GM23338 (cell line): ENCODE measurements around the gene STAT4. TPM values are rescaled to one million over a fixed set of nuclear protein-coding genes. Genes with fewer than 3 reads are reported as not detected.
A peak's percentile ranks its signal among the peaks of the same experiment; 100 is the strongest.

Experiments used
- ATAC-seq: fragments of 200-7000 bp; cut with Tn5 transposase; 3 replicates; pipeline ENCODE4 v1.9.1; 2020
- DNase-seq: peaks from one replicate; pipeline ENCODE4 v3.0.0-alpha.2; 2015; ENCODE audit warnings: low spot score
- H2AFZ ChIP-seq: fragments of 200-600 bp; sonication (generic); 2 replicates; pipeline ENCODE4 v1.8.0; 2016; ENCODE audit warnings: antibody characterized with exemption, mild to moderate bottlenecking, moderate library complexity
- H3F3A ChIP-seq: fragments of 200-600 bp; sonication (generic); replicated peaks from 2 replicates; pipeline ENCODE4 v1.8.0; 2017; ENCODE audit warnings: antibody characterized with exemption, mixed run types, low read depth
- H3K27ac ChIP-seq: fragments of 200-600 bp; sonication (generic); 2 replicates; pipeline ENCODE4 v1.6.1; 2016; ENCODE audit warnings: low read depth
- H3K27me3 ChIP-seq: fragments of 200-600 bp; sonication (generic); 2 replicates; pipeline ENCODE4 v1.8.0; 2016; ENCODE audit warnings: mild to moderate bottlenecking, mixed run types, moderate library complexity; ENCODE audit not compliant: insufficient read depth
- H3K36me3 ChIP-seq: fragments of 200-600 bp; sonication (generic); 2 replicates; pipeline ENCODE4 v1.8.0; 2016; ENCODE audit warnings: mild to moderate bottlenecking; ENCODE audit not compliant: insufficient read depth
- H3K4me1 ChIP-seq: fragments of 200-600 bp; sonication (generic); 2 replicates; pipeline ENCODE4 v1.8.0; 2016; ENCODE audit warnings: mild to moderate bottlenecking, moderate library complexity; ENCODE audit not compliant: insufficient read depth
- H3K4me2 ChIP-seq: fragments of 200-600 bp; sonication (generic); 2 replicates; pipeline ENCODE4 v1.7.1; 2017; ENCODE audit warnings: mixed run types
- H3K4me3 ChIP-seq: fragments of 200-600 bp; sonication (generic); 2 replicates; pipeline ENCODE4 v1.6.1; 2016; ENCODE audit warnings: mixed run types
- H3K79me2 ChIP-seq: fragments of 200-600 bp; sonication (generic); replicated peaks from 2 replicates; pipeline ENCODE4 v1.8.0; 2017; ENCODE audit warnings: mild to moderate bottlenecking; ENCODE audit not compliant: insufficient read depth
- H3K9me2 ChIP-seq: fragments of 200-600 bp; sonication (generic); 2 replicates; pipeline ENCODE4 v1.8.0; 2017; ENCODE audit not compliant: insufficient read depth
- H4K20me1 ChIP-seq: fragments of 200-600 bp; sonication (generic); replicated peaks from 2 replicates; pipeline ENCODE4 v1.8.0; 2017; ENCODE audit warnings: mild to moderate bottlenecking; ENCODE audit not compliant: insufficient read depth
- H3K27ac Mint-ChIP-seq: 2 replicates; pipeline ENCODE4 v1.8.0; 2020; ENCODE audit warnings: inconsistent platforms, mild to moderate bottlenecking, moderate library complexity, mixed read lengths
- H3K27me3 Mint-ChIP-seq: 3 replicates; pipeline ENCODE4 v1.8.0; 2022; ENCODE audit warnings: low read depth, mild to moderate bottlenecking, moderate library complexity, mixed read lengths, inconsistent platforms; ENCODE audit not compliant: insufficient read depth, poor library complexity
- H3K36me3 Mint-ChIP-seq: 3 replicates; pipeline ENCODE4 v1.8.0; 2021; ENCODE audit warnings: low read depth, mild to moderate bottlenecking, inconsistent platforms, moderate library complexity, mixed read lengths
- H3K4me1 Mint-ChIP-seq: 3 replicates; pipeline ENCODE4 v1.8.0; 2020; ENCODE audit warnings: mild to moderate bottlenecking, inconsistent platforms, mixed read lengths
- H3K4me3 Mint-ChIP-seq: 3 replicates; pipeline ENCODE4 v1.8.0; 2021; ENCODE audit warnings: moderate library complexity, mild to moderate bottlenecking, inconsistent platforms, mixed read lengths
- H3K9me3 Mint-ChIP-seq: 3 replicates; pipeline ENCODE4 v1.8.0; 2020; ENCODE audit warnings: moderate library complexity, mild to moderate bottlenecking, inconsistent platforms, mixed read lengths
- CREB1 ChIP-seq: fragments of 250-450 bp; sonication (Bioruptor Pico); IDR thresholded peaks from 2 replicates; pipeline ENCODE4 v1.5.0; 2020; ENCODE audit warnings: low read depth, mild to moderate bottlenecking, moderate library complexity
- EZH2 ChIP-seq: fragments of 200-600 bp; sonication (generic); IDR thresholded peaks from one replicate; pipeline ENCODE4 v1.8.0; 2017; ENCODE audit warnings: antibody characterized with exemption, mild to moderate bottlenecking, low read depth; ENCODE audit not compliant: unreplicated experiment
- EZH2phosphoT487 ChIP-seq: fragments of 200-600 bp; sonication (generic); IDR thresholded peaks from one replicate; pipeline ENCODE4 v1.8.1; 2018; ENCODE audit warnings: antibody characterized with exemption; ENCODE audit not compliant: unreplicated experiment
- JUNB ChIP-seq: IDR thresholded peaks from one replicate; pipeline ENCODE4 v1.6.1; 2016; ENCODE audit warnings: antibody characterized with exemption; ENCODE audit not compliant: unreplicated experiment
- NANOG ChIP-seq: IDR thresholded peaks from 2 replicates; pipeline ENCODE4 v1.6.1; 2016; ENCODE audit warnings: antibody characterized with exemption, borderline replicate concordance
- POLR2AphosphoS5 ChIP-seq: IDR thresholded peaks from 2 replicates; pipeline ENCODE4 v1.6.1; 2016; ENCODE audit warnings: antibody characterized with exemption, low read depth
- STAT1 ChIP-seq: IDR thresholded peaks from one replicate; pipeline ENCODE4 v1.6.1; 2016; ENCODE audit warnings: antibody characterized with exemption; ENCODE audit not compliant: unreplicated experiment
- ZNF114 ChIP-seq: fragments of 250-450 bp; sonication (Bioruptor Pico); IDR thresholded peaks from 2 replicates; pipeline ENCODE4 v1.5.0; 2020; ENCODE audit warnings: mild to moderate bottlenecking, moderate library complexity
- ZNF331 ChIP-seq: fragments of 250-450 bp; sonication (Bioruptor Pico); IDR thresholded peaks from 2 replicates; pipeline ENCODE4 v1.5.0; 2020; ENCODE audit warnings: low read depth, mild to moderate bottlenecking, moderate library complexity
- polyA plus RNA-seq: library from polyadenylated mRNA; unstranded; fragments of >200 nt; fragmentation: Nextera tagmentation; extraction: Ambion mirVana; gene quantifications from 2 replicates; pipeline ENCODE4 v1.2.1, GENCODE V29; 2016
- total RNA-seq: library from RNA; depleted of rRNA; stranded (reverse); fragments of >200 nt; shearing (Covaris generic); gene quantifications from 2 replicates; pipeline ENCODE4 v1.2.3, GENCODE V29; 2014
- TF ChIP-seq, protein P1 (sequence below): IDR thresholded peaks from one replicate; pipeline ENCODE4 v1.6.1; 2018; ENCODE audit warnings: antibody characterized with exemption; ENCODE audit not compliant: unreplicated experiment
- TF ChIP-seq, protein P2 (sequence below): fragments of 250-450 bp; sonication (Bioruptor Pico); IDR thresholded peaks from 2 replicates; pipeline ENCODE4 v1.5.0; 2020; ENCODE audit warnings: mild to moderate bottlenecking, moderate library complexity
- TF ChIP-seq, protein P3 (sequence below): IDR thresholded peaks from 2 replicates; pipeline ENCODE4 v1.6.1; 2016; ENCODE audit warnings: antibody characterized with exemption
- TF ChIP-seq, protein P4 (sequence below), 2 experiments: fragments of 200-600 bp in 1 of 2; sonication (generic) in 1 of 2; conservative IDR thresholded peaks; 2 replicates each; pipeline versions ENCODE4 v1.5.1 to v1.6.1; 2016 to 2017; ENCODE audit warnings: antibody characterized with exemption in 2 of 2, low read depth in 2 of 2, mild to moderate bottlenecking in 2 of 2, moderate library complexity in 1 of 2

Gene STAT4
- total and polyA plus RNA-seq, 2 experiments from 2014 or later, result 0.52 to 0.86 TPM

DNA sequence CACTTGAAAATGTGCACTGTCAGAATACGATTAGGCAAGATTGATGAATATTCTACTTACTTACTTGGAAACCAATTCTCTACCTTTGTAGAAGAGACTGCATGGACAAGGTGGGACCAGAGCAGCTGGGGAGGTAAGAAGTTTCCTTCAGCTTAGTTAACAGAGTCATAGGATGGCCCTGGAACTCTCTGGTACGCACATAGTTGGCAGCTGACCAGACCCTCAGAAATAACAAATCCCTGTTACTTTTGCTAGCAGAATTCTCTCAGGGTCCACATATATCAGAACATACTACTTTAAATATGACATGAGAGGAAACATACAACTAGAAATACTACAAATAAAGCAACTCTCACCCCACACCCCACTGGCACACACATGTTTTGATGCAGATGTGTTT lies 112.1 kb downstream of the STAT4 start:
- no peaks in the 10 kb centered on the region for H4K20me1 ChIP-seq
- ATAC-seq, result no peak
- Mint-ChIP-seq H3K27me3 (peaks cover 2% of the 10 kb centered on the region), H3K4me3 (no peak overlapping the region), H3K9me3 (no peaks in the 10 kb centered on the region), H3K27ac (0 out of 2 replicates have a peak overlapping the region, but pooled peaks have one; percentile 54), H3K4me1 (peaks cover 10% of the 10 kb centered on the region), H3K36me3 (no peaks in the 10 kb centered on the region)
- H2AFZ ChIP-seq, result no peak overlapping the region
- H3K36me3 ChIP-seq, result no peaks in the 10 kb centered on the region
- no peaks in the 10 kb centered on the region for H3K27me3 ChIP-seq
- H3K4me3 ChIP-seq, result no peak overlapping the region
- H3K9me2 ChIP-seq, result no peaks in the 10 kb centered on the region
- no peaks in the 10 kb centered on the region for H3K79me2 ChIP-seq
- no peak overlapping the region for H3K4me2 ChIP-seq
- H3F3A ChIP-seq, result no peaks in the 10 kb centered on the region
- no peak overlapping the region for H3K27ac ChIP-seq
- no peak for DNase-seq
- TF ChIP-seq ZNF114 (CRISPR knock-in tag) (no peak), STAT1 (no peak), CREB1 (CRISPR knock-in tag) (no peak), EZH2 (no peak), EZH2phosphoT487 (no peak), POLR2AphosphoS5 (no peak), NANOG (no peak), JUNB (no peak), ZNF331 (CRISPR knock-in tag) (no peak)
- TF ChIP-seq, protein P1, sequence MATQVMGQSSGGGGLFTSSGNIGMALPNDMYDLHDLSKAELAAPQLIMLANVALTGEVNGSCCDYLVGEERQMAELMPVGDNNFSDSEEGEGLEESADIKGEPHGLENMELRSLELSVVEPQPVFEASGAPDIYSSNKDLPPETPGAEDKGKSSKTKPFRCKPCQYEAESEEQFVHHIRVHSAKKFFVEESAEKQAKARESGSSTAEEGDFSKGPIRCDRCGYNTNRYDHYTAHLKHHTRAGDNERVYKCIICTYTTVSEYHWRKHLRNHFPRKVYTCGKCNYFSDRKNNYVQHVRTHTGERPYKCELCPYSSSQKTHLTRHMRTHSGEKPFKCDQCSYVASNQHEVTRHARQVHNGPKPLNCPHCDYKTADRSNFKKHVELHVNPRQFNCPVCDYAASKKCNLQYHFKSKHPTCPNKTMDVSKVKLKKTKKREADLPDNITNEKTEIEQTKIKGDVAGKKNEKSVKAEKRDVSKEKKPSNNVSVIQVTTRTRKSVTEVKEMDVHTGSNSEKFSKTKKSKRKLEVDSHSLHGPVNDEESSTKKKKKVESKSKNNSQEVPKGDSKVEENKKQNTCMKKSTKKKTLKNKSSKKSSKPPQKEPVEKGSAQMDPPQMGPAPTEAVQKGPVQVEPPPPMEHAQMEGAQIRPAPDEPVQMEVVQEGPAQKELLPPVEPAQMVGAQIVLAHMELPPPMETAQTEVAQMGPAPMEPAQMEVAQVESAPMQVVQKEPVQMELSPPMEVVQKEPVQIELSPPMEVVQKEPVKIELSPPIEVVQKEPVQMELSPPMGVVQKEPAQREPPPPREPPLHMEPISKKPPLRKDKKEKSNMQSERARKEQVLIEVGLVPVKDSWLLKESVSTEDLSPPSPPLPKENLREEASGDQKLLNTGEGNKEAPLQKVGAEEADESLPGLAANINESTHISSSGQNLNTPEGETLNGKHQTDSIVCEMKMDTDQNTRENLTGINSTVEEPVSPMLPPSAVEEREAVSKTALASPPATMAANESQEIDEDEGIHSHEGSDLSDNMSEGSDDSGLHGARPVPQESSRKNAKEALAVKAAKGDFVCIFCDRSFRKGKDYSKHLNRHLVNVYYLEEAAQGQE, result no peak
- TF ChIP-seq, protein P2, sequence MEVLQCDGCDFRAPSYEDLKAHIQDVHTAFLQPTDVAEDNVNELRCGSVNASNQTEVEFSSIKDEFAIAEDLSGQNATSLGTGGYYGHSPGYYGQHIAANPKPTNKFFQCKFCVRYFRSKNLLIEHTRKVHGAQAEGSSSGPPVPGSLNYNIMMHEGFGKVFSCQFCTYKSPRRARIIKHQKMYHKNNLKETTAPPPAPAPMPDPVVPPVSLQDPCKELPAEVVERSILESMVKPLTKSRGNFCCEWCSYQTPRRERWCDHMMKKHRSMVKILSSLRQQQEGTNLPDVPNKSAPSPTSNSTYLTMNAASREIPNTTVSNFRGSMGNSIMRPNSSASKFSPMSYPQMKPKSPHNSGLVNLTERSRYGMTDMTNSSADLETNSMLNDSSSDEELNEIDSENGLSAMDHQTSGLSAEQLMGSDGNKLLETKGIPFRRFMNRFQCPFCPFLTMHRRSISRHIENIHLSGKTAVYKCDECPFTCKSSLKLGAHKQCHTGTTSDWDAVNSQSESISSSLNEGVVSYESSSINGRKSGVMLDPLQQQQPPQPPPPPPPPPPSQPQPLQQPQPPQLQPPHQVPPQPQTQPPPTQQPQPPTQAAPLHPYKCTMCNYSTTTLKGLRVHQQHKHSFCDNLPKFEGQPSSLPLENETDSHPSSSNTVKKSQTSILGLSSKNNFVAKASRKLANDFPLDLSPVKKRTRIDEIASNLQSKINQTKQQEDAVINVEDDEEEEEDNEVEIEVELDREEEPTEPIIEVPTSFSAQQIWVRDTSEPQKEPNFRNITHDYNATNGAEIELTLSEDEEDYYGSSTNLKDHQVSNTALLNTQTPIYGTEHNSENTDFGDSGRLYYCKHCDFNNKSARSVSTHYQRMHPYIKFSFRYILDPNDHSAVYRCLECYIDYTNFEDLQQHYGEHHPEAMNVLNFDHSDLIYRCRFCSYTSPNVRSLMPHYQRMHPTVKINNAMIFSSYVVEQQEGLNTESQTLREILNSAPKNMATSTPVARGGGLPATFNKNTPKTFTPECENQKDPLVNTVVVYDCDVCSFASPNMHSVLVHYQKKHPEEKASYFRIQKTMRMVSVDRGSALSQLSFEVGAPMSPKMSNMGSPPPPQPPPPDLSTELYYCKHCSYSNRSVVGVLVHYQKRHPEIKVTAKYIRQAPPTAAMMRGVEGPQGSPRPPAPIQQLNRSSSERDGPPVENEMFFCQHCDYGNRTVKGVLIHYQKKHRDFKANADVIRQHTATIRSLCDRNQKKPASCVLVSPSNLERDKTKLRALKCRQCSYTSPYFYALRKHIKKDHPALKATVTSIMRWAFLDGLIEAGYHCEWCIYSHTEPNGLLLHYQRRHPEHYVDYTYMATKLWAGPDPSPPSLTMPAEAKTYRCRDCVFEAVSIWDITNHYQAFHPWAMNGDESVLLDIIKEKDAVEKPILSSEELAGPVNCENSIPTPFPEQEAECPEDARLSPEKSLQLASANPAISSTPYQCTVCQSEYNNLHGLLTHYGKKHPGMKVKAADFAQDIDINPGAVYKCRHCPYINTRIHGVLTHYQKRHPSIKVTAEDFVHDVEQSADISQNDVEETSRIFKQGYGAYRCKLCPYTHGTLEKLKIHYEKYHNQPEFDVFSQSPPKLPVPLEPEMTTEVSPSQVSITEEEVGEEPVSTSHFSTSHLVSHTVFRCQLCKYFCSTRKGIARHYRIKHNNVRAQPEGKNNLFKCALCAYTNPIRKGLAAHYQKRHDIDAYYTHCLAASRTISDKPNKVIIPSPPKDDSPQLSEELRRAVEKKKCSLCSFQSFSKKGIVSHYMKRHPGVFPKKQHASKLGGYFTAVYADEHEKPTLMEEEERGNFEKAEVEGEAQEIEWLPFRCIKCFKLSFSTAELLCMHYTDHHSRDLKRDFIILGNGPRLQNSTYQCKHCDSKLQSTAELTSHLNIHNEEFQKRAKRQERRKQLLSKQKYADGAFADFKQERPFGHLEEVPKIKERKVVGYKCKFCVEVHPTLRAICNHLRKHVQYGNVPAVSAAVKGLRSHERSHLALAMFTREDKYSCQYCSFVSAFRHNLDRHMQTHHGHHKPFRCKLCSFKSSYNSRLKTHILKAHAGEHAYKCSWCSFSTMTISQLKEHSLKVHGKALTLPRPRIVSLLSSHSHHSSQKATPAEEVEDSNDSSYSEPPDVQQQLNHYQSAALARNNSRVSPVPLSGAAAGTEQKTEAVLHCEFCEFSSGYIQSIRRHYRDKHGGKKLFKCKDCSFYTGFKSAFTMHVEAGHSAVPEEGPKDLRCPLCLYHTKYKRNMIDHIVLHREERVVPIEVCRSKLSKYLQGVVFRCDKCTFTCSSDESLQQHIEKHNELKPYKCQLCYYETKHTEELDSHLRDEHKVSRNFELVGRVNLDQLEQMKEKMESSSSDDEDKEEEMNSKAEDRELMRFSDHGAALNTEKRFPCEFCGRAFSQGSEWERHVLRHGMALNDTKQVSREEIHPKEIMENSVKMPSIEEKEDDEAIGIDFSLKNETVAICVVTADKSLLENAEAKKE, result no peak
- TF ChIP-seq, protein P3, sequence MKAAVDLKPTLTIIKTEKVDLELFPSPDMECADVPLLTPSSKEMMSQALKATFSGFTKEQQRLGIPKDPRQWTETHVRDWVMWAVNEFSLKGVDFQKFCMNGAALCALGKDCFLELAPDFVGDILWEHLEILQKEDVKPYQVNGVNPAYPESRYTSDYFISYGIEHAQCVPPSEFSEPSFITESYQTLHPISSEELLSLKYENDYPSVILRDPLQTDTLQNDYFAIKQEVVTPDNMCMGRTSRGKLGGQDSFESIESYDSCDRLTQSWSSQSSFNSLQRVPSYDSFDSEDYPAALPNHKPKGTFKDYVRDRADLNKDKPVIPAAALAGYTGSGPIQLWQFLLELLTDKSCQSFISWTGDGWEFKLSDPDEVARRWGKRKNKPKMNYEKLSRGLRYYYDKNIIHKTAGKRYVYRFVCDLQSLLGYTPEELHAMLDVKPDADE, result no peak
- TF ChIP-seq, protein P4, sequence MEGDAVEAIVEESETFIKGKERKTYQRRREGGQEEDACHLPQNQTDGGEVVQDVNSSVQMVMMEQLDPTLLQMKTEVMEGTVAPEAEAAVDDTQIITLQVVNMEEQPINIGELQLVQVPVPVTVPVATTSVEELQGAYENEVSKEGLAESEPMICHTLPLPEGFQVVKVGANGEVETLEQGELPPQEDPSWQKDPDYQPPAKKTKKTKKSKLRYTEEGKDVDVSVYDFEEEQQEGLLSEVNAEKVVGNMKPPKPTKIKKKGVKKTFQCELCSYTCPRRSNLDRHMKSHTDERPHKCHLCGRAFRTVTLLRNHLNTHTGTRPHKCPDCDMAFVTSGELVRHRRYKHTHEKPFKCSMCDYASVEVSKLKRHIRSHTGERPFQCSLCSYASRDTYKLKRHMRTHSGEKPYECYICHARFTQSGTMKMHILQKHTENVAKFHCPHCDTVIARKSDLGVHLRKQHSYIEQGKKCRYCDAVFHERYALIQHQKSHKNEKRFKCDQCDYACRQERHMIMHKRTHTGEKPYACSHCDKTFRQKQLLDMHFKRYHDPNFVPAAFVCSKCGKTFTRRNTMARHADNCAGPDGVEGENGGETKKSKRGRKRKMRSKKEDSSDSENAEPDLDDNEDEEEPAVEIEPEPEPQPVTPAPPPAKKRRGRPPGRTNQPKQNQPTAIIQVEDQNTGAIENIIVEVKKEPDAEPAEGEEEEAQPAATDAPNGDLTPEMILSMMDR (conservative IDR thresholded peaks at IDR 0.05; ENCODE audit: low read depth in 2 of 2), result no peak
- H3K4me1 ChIP-seq, result no peaks in the 10 kb centered on the region; the same call in 1 of the 2 replicates
